HS-5 (cell line): ENCODE measurements around the gene HIPK2.

Experiments
- DNase-seq: peaks from one replicate; pipeline ENCODE4 v3.0.0-alpha.2; 2012; ENCODE audit warnings: low read depth

HIPK2 gene

GRCh38 chr7:139782932-139783331, 5.1 kb upstream of the HIPK2 start:
- DNase-seq, result no peak

DNA sequence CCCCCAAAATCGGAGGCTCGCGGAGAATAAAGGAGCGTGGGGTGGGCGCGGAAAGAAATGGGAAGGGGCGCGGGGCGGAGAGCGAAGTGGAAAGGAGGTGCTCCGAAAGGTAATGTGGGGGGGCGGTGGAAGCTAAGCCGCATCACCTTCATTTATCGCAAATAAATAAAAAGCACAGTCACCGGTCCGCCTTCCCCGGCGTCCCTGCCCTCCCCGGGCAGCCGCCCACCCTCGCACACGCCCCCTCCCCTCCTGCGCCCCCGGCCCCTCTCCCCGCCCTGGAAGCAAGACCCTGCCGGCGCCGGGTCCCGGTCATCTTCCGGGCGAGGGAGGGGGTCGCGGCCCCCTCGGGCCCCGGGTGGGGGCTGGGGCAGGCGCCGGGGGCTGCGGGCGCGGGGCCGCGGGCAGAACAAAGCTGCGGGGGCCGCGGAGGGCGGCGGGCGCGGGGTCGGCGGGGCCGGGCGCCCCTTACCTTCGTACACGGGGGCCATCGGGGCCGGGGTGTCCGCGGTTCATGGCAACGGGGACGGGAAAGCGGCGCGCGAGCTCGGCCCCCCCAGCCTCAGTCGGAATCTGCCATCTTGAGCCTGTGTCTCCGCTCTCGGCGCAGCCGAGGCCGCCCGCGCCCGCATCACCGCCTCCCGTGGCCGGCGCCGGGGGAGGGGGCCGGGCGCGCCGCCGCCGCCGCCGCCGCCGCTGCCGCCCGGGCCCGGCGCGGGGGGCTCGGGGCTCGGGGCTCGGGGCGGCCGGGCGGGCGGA, 486 bp downstream of the HIPK2 start:
- DNase-seq, result no peak

- no peak for DNase-seq
These were observed 1.2 kb downstream of the HIPK2 start for GRCh38 chr7:139776486-139777132.

GRCh38 chr7:139775829-139776266, 1.9 kb downstream of the HIPK2 start:
- peak; percentile 33 for DNase-seq

DNA sequence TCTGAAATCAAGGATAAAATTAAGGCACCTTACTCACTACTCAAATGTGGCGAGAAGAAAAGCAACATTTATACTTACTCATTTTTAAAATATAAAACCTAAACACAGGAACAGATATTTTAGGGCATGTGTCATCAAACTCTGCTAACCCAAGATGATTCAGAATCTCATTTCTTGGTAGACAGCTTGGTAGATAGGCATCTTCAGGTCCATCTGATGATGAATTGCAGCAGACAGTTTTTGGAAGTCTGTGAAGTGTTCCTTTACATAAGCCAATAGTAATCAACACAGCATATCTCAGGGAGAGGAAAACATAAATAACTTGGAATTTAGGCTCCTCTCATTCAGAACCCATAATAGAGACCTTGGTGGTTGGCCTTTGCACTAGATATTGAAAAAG, 3.4 kb downstream of the HIPK2 start:
- DNase-seq, result peak; percentile 70

GRCh38 chr7:139773371-139773770, 4.4 kb downstream of the HIPK2 start:
- DNase-seq, result no peak

DNA sequence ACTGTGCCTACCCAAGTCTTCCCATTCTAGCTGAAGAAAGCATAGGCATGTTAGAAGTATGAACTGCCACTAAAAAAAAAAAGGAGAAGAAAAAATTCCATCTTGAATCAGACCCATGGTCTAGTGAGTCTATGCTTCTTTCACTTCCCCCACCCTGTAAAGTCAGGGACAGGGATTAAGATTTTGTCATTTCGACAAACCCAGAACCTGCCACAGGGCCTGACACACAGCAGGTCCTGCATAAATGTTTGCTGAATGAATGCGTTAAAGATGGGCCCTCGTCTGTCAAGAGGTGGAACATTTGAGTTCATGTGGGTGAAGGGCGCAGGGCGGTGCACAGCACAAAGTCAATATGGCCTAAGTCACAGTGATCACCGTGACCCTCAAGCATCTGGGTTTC, 4.9 kb downstream of the HIPK2 start:
- DNase-seq, result no peak

DNA sequence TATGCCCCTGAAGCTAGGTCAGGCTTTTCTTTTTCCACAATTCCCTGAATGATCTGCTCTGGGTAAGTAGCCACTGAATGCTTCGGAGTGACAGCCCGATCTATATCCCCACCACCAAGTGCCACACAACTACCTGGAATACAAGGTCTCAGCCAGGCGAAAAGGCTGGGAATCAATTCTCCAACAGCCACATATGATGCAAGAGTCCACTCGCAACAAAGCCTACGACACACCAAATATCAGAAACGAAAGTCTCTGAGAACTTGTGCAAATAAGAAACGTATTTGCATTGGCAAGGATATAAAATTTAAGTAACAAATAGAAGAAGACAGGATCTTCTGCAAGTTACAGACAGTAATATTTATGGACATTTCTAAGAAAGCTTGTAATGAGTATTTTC, 5.7 kb downstream of the HIPK2 start:
- no peak for DNase-seq

GRCh38 chr7:139771001-139771956, 6.5 kb downstream of the HIPK2 start:
- peak; percentile 67 for DNase-seq

GRCh38 chr7:139769761-139770160, 8.0 kb downstream of the HIPK2 start:
- no peak for DNase-seq

DNA sequence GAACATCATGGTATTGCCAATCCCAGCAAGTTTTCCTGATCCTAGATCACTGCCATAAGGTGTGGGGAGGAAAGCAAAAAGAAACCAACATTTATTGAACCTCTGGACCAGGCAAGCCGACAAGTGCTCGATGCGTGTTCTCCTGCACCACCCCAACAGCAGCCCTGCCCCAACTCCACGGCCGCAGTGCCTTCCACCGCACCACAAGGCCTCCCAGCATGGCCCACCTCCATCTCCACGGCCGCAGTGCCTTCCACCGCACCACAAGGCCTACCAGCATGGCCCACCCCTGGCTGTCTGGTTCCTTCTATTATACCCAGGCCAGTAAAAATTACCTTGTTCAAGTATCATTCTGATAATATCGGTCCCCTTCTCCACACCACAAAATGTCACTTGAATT, 8.7 kb downstream of the HIPK2 start:
- no peak for DNase-seq

- no peak for DNase-seq
These were observed 9.5 kb downstream of the HIPK2 start for GRCh38 chr7:139768249-139768824.

GRCh38 chr7:139767561-139767982, 10.2 kb downstream of the HIPK2 start:
- no peak for DNase-seq

GRCh38 chr7:139765143-139765542, 12.7 kb downstream of the HIPK2 start:
- no peak for DNase-seq

DNA sequence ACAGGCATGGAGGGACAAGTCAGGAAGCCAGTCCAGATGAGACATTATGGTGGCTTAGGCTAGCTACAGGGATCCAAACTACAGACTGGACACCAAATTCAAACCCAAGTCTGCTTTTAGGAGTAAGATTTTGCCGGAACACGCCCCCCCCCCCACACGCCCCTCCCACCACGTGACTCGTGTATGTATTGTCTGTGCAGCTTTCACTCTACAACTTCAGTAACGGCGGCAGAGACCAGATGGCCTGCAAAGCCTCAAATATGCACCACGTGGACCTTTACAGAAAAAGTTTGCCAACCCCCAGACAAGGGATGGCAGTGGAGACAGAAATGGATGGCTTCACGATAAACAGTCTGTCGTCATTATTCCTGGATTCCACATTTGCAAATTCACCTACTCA, 14.5 kb downstream of the HIPK2 start:
- DNase-seq, result no peak

DNA sequence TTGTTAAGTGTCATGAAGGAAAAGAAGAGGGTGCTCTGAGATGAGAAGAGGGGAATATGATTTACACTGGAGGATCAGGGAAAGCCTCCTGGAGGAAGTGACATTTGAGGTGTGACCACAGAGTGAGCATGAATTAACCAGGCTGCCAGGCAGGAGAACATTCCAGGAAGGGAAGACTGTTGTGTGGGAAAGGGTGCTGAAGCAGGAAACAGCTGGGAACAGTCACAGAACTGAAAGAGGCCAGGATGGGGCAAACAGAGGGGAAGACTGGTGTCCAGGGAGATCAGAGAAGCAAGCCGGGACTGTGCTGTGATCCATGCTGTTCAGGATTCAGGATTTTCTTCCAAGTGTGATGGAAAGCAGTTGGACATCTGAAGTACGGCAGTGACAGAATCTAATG, 14.9 kb downstream of the HIPK2 start:
- DNase-seq, result no peak

- no peak for DNase-seq
These were observed 19.4 kb downstream of the HIPK2 start for GRCh38 chr7:139758388-139758787.

- no peak for DNase-seq
These were observed 19.8 kb downstream of the HIPK2 start for GRCh38 chr7:139757968-139758367.

DNA sequence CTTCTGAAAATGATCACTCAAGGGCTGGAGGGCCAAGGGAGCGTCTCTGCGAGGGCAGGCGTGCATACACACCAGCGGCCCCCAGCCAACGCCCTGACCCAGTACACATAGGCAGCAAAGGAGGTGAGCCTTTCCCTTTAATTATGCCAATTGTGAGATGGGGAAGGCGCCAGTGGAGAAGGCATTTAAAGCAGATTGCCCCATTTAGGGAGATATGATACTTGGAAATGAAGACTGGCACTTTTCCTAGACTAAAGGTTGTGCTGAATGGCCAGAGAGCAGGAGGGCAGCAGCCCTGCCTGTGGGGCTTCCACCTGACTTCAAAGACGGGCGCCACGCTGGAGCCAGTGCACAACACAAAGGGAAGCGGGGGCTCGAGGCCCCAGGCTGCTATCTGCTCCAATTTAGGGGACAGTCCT, 24.1 kb downstream of the HIPK2 start:
- no peak for DNase-seq

GRCh38 chr7:139753081-139753692, 24.6 kb downstream of the HIPK2 start:
- DNase-seq, result no peak

GRCh38 chr7:139752604-139753003, 25.2 kb downstream of the HIPK2 start:
- DNase-seq, result no peak

- DNase-seq, result no peak
These were observed 25.6 kb downstream of the HIPK2 start for GRCh38 chr7:139752148-139752547.
